ENCODE data around the gene SMTNL2.
"Not testable (repeated sequence)": the region's sequence is repeated elsewhere in the genome, so short reads cannot be mapped to it uniquely, and the experiment has no call there.

SMTNL2 gene

DNA sequence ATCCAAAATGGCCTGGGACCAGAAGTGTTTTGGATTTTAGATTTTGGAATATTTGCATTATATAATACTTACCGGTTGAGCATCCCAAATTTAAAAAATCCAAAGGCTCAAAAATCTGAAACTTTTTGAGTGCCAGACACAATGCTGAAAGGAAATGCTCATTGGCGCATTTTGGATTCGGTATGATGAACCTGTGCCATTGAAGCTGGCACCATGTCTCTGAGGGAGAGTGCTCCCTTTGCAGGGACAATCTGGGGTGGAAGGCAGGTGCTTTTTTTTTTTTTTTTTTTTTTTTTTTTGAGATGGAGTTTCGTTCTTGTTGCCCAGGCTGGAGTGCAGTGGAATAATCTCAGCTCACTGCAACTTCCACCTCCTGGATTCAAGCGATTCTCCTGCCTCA lies 17.7 kb downstream of the SMTNL2 start:
- no peak for DNase-seq (ENCODE audit: low spot score)

DNA sequence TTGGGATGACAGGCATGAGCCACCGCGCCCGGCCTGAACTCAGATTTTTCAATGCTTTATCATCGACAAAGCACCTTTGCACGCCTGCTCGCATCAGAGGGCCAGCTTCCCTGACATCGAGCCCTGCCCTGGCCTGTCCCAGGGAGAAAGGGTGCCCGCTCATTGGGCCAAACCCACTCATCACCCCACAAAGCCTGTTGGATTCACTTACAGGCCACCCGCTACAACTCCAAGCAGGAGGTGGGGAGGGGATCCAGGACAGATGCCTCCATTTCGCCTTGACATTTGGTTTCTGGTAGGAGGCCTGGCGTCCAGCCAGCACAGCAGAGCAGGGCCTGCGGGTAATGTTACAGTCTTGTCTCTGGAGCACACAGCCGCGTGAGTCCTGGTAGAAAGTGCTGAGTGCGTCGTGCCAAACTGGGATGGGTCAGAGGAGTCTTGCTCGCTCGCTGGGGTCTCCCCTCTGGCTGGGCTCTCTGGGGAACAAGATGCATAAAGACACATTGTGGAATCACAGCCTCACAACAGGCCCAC lies 19.8 kb downstream of the SMTNL2 start:
- no peak for DNase-seq (ENCODE audit: low spot score)

DNA sequence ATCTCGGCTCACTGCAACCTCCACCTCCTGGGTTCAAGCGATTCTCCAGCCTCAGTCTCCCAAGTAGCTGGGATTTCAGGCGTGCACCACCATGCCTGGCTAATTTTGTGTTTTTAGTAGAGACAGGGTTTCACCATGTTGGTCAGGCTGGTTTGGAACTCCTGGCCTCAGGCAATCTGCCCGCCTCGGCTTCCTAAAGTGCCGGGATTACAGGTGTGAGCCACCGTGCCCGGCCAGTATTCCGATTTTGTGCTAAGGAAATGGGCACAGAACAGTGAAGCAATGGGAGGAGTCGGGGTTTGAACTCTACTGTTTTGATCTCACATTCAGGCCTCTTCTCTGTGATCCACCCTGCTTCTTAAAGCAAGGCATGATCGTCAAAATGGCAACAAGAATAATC lies 20.4 kb downstream of the SMTNL2 start:
- not testable (repeated sequence) for DNase-seq (ENCODE audit: low spot score)

DNA sequence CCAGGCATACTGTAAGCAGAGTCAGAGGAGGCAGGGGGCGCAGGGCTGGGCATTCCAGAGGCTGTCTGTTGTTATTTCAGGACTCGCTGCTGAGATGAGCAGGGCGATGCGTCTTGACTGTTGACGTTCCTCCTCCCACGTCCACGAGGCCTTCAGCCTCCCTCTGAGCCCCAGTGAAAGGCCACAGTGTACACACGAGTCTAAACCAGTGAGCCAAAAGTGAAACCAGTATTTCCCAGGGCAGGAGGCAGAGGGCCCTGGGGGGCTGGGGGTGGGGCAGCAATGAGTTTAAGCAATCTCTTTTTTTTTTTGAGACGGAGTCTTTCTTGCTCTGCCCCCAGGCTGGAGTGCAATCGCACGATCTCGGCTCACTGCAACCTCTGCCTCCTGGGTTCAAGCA lies 21.5 kb downstream of the SMTNL2 start:
- DNase-seq (ENCODE audit: low spot score) = no peak

DNA sequence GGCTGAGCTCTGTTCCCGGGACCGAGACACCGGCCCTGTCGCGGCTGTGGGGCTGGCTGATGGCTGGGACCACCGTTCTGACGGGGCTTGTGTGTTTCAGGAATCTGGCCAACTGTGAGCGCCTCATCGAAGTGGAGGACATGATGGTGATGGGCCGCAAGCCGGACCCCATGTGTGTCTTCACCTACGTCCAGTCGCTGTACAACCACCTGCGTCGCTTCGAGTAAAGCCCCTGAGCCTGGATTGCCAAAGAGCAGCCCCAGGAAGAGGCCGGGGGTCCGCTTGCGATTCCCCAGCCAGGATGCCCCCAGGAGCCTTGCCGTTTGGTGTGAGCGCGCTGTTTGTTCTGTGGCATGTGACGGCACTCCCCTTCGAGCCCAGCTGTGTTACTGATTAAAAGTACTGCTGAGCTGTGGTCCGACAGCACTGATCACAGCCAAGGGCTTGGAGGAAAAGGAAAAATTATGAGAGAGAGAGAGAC lies 23.0 kb downstream of the SMTNL2 start:
- DNase-seq (ENCODE audit: low spot score) = no peak

DNA sequence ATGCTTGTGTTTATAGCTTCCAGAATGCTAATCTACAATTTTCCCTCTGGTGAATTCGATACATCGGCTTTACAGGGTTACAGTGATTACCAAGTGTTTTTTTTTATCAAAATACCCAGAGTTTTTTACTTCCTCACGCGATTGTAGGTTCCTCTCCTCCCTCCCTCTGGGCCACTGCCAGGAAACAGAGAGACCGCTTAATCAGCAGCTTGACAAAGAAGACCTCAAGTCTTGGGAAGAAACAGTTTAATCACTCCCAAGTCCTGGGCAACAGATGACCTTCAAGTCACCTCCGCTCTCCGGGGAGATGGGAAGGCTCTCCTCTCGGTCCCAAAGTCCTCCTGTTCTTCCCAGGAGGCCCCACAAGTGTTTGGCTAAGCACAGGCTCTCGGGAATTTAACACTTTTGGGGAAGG lies 23.5 kb downstream of the SMTNL2 start:
- peak; percentile 17 for DNase-seq (ENCODE audit: low spot score)

DNA sequence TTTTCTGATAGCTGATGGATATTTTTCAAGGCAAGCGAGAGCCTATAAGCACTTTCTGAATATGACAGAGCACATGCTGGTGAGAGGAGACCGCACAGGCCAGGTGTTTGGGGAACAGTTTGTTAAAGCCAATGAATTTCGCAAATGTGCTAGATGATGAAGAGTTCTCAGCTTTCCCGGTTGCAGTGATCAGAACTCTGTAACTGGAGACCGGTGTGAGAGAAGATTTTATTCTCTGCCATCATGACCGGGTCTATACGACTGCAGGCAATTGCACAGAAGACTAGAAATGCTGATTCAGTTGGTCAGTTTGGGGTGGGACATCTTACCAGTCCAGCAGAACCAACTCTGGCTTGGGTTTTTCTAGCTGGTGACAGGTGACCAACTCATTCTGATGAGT lies 25.4 kb downstream of the SMTNL2 start:
- no peak for DNase-seq (ENCODE audit: low spot score)

DNA sequence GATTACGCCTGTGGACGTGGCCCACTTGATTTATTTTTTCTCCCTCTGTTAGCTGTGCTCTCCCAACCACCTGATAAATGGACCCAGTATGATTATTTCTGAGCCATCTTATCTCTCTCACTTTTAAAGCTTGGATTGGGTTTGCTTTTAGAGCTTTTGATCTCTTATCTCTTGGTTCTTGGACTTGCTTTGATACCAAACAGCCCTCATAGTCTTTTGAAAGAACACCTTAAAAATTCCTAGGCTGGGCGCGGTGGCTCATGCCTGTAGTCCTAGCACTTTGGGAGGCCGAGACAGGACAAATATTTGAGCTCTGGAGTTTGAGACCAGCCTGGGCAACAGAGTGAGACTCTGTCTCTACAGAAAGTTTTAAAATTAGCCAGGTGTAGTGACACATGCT lies 25.8 kb downstream of the SMTNL2 start:
- no peak for DNase-seq (ENCODE audit: low spot score)

DNA sequence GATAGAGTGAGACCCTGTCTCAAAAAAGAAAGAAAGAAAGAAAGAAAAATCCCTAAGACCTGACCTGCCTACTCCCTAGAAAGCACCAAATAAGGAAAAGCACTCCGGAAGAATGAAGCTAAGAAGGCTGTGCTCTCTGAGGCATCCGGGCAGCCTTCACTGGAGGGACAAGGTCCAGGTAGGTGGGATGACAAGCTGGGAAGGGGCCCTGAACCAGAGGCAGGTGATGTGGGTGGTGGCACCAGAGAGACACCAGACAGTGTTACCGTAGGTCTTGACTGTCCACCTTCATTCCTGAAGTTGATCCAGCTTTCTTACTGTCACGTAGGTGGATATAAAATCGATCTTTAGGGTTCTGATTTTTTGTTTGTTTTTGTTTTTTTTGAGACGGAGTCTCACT lies 26.3 kb downstream of the SMTNL2 start:
- DNase-seq (ENCODE audit: low spot score) = no peak

DNA sequence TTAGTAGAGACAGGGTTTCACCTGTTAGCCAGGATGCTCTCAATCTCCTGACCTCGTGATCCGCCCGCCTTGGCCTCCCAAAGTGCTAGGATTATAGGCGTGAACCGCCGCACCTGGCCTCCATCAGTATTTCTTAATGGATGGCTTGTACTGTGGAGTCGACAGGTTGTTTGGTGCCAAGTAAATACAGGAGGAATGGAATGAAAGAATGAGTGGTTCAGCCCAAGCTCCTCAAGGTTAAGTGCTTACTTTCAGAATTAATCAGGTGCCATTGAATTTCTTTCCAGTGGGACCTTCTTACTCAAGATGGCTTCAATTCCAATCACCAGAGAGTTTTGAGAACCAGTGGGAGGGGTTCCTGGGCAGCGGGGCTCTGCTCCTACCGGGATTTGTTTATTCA lies 32.1 kb downstream of the SMTNL2 start:
- no peak for DNase-seq (ENCODE audit: low spot score)

DNA sequence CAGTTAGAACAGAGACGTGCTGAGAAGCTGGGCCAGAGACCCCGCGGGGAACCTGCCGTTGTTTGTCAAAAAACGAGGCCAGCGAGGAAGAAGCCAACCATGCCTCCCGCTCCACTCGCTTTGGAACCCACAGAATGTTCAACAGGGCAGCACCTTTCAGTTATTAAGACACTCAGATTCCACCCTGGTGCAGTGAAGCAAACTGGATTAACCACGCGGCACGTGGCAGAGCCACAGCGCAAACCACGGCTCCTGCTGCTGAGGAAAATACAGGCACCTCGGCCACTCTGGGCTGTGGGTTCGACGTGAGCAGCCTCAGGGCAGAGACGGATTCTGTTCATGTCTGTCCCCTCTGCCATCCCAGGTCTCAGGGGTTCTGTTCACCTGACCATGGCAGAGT lies 32.8 kb downstream of the SMTNL2 start:
- no peak for DNase-seq (ENCODE audit: low spot score)

DNA sequence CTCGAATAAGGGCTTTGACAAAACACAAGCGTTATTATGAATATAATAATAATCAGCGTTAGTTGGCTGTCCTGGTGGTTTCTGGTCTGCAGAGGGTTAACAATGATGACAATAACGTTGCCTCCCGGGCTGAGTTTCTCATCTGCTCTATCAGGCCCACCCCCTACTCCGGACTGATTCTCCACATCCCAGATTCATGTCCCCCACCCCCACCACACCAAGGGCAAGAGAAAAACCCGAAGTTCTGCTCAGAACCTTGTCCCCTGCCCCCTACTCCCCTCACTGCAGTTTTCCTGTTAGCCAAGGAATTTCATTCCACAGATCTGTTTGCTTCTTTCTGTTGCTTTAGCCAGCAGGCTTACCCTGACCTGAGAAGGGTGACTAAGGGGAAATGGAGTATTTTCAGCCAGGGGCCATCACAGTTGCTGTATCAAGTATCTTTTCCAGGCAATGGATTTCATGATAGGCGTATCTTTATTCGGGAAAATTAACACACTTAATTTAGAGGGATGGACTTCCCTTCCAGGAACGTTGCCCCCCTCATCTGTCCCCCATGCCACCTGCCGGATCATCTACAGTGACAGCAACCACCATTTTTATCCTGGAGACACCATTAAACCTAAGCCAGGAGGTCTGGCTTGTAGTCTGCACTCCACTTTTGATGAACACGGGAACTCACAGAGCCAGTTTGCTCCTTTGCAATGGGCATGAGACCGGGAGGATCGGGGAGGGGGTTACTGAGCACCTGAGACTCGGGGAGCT lies 33.4 kb downstream of the SMTNL2 start:
- DNase-seq (ENCODE audit: low spot score) = no peak

DNA sequence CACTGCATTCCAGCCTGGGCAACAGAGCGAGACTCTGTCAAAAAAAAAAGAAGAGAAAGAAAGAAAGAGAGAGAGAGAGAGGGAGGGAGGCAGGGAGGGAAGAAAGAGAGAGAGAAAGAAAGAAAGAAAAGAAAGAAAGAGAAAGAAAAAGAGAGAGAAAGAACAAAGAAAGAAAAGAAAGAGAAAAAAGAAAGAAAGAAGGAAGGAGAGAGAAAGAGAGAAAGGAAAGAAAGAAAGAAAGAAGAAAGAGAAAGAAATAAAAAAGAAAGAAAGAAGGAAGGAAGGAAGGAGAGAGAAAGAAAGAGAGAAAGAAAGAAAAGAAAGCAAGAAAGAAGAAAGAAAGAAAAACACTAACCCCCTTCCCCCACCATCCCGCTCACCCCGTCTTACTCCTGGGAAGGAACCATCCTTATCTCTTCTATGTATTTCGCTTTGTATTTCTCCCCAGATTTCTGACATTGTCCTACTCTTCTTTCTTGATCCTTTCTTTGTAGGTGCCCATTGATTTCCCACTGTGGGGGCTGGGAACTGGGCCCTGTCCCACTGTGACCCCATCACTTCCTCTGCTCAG lies 36.3 kb downstream of the SMTNL2 start:
- DNase-seq (ENCODE audit: low spot score) = no peak

DNA sequence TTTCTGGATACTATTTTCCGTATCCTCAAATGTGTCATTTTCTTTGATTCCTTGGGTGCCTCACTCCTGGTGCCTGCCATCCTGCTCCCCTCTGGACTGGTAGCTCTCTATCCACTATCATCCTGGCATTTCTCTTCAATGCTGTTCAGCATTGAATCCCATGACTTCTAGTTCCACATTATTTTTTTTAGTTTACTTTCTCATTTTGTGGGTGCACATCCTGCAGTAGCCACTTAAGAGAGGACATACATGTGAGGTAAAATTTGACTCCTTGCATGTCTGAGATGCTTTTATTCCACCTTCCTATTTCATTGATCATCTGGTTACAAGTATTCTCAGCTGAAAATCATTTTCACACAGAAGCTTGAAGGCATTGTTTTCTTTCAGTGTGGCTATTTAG lies 38.0 kb downstream of the SMTNL2 start:
- no peak for DNase-seq (ENCODE audit: low spot score)

DNA sequence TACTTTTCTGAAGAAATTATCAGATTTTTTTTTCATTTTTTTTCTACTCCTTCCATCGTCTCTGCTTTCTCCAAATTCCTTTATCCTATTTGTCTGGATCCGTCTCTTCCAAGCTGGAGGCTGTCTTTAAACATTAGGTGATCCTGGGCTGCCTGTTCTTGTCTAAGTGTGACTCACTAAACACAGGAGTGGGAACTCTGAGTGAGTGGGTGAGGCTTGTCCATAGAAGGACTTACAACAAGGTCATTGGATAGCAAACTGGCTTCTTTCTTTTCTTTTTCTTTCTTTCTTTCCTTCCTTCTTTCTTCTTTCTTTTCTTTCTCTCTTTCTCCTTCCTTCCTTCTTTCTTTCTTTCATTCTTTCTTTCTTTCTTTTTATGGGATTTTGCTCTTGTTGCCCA lies 38.9 kb downstream of the SMTNL2 start:
- no peak for DNase-seq (ENCODE audit: low spot score)

DNA sequence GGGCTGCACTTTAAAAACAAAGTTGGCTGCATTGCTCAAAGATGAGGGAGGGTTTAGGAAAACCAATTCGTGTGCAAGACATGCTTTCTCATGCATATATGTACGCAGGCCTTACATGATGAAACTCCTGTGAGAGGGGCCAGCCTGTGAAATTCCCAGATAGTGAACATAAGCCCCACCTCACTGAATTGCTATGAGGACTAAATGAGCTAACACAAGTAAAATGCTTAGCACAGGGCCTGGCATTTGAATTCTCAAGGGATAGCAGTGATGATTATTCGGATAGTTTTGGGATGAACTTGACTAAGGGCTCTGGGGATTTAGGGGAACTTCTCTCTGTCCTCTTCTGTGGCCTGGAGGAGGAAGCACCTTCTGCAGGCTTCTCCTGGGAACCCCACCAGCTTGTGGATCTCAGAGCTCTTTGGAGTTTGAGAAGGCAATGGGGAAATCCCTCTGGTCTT lies 40.2 kb downstream of the SMTNL2 start:
- DNase-seq (ENCODE audit: low spot score) = not testable (repeated sequence)

DNA sequence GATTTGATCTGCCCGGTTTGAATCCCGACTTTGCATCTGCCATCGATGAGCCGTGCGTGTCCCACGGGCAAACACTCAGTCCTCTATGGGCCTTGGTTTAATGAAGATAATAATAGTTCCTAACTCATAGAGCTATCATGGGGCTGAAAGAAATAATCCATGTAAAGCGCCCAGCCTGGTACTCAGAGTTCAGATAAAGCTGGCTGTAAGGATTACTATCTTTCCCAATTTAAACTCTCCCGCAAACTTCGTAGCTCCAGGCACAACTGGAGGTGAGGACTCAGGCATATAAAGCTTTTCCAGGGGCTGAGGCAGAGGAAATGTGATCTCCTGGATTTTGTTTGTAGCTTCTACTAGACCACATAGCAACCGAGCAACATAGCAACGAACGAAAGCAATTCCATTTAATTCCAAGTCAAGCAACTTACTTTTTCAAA lies 40.9 kb downstream of the SMTNL2 start:
- DNase-seq (ENCODE audit: low spot score) = no peak

DNA sequence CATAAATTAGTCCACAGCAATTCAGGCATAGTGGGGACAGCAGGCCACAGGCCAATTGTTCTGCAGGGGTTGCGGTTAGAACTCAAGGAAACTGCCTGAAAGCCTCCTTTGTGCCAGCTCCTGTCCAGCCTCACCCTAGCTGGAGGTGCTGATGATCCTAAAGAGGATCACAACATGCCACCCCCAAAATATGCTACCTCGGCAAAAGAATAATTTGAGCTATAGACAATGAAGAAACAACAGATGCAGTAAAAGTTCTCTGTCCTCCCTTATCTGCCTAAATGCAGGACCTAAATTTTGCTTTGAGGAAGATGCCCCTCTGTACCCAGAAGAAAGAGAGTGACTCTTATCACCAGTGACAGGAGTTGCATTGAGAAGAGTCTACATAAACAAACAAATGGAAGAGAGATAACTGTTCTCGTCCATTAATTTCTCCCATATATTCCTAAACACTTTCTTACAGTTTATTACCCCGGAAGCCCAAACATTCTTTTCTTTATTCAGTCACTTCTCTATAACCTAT lies 42.5 kb downstream of the SMTNL2 start:
- DNase-seq (ENCODE audit: low spot score) = peak; percentile 5

DNA sequence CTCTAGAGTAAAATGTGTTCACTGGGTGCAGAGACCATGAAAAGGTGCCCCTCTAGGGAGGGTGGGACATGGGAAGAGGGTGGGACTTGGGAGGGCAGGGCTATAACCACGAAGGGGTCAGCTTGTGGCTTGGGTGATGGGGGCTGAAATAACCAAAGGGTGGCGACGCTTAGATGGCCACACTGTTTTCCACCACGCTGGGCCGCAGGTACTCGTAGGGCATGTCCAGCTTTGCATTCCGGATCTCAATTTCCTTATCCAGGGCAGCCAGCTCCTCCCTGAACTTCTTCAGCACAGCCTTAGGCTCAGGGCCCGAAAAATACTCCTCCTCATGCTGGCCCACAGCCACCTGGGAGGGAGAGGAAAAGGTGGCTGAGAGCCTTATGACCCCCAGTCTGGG lies 47.1 kb downstream of the SMTNL2 start:
- no peak for DNase-seq (ENCODE audit: low spot score)

DNA sequence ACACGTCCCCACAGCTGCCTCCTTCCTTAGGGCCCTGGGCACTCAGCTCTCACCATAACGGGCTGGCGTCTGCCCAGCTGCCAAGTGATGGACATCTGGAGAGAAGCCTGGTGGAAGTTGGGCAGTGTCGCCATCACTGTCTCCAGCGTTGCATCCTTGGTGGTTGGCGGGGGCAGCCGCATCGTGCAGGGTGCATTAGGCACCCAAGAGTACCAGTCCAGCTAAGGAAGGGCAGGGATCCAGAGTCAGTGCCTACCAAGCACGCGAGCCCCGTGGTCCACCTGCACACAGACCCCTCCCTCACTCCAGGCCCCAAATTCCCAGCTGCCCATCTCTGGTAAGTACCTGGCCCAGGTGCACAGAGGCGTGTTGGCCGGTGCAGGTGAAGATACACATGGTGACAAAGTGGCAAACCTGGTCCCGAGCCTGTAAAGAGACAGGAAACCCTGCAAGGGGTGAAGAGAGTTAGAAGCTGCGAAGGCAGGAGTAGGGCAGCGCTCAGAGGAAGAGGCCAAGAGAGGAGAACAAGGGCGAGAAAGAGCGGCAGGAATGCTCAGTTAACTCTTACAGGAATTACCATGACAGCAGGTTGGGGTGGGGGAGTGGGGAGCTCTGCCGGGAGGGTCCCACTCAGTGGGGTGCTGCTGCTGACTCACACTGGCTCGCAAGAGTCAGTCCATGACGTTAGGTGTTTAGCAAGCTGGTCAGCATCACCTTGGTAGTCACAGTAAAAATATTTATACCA lies 47.7 kb downstream of the SMTNL2 start:
- DNase-seq (ENCODE audit: low spot score) = no peak

DNA sequence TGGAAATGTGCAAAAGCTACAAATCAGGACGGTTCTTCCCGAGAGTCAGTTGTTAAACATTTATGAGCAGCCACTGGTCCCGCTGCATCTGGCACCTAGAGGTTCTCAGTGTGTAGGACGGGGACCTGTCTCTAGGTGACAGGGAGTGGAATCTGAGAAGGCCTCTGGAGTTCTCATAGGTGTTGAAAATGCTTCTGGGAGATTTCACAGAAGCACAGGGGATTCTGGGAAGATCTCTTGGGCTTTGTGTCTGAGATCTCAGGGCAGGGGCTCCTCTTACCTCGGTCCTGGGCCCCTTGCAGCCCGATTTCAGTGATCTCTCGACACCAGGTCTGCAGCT lies 48.2 kb downstream of the SMTNL2 start:
- DNase-seq (ENCODE audit: low spot score) = no peak

DNA sequence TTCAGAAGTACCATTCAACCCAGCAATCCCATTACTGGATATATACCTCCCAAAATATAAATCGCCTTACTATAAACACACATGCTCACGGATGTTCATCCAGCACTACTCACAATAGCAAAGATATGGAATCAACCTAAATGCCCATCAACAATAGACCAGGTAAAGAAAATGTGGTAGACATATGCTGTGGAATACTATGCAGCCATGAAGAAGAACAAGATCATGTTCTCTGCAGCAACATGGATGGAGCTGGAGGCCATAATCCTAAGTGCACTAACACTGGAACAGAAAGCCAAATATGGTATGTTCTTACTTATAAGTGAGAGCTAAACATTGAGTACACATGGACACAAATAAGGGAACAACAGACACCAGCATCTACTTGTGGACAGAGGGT lies 49.3 kb downstream of the SMTNL2 start:
- no peak for DNase-seq (ENCODE audit: low spot score)

DNA sequence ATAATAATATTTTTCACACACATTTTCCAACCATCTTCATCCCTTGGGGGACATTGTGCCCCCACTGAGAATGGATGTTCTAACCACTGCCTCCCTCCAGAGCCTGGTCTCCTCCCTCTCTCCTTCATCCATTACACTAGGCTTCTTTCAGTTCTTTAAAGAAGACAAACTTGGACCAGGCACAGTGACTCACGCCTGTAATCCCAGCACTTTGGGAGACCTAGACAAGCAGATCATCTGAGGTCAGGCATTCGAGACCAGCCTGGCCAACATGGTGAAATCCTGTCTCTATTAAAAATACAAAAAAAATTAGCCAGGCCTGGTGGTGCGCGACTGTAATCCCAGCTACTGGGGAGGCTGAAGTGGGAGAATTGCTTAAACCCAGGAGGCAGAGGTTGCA lies 50.6 kb downstream of the SMTNL2 start:
- no peak for DNase-seq (ENCODE audit: low spot score)
